ENCODE data around the gene NFKBIA.

NFKBIA gene

DNA sequence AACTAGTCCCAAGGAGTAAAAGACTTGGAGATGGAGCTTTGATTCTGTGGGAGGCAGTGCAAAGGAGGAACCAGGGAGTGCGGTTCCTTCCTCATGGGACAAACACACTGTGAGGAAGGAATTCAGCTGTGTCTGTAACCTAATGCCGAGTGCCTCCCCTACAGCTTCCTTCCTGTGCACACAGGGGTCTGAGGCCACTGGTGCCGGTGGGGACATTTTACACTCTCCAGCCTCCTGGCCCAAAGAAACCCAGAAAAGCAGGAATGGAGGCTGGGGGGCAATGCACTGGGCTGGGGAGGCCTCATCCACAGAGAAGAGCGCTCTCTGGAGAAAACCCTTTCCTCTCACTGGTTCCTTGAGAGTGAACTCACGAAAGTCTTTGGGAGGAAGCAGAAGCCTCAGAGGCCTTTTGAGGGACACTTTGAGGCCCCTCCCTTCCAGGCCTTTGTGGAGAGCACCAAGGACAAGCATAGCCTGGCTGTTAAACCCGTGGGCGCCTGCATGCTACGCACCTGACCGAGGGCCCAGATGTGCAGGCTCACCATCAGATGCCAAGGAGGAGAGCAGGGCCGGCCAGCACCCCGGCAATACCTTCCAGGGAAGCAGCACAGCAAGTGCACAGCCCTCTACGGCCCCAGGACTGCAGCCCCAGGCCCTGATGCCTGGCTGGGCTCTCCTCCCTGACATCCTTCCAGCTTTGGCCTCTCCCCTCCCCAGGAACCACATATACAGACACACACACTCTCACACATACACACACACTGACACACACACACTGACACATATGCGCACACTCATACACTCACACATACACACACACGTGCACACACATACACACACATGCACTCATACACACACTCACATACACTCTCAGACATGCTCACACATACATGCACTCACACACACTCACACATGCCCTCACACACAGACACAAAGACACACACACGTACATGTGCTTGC is 52.0 kb downstream of the NFKBIA start:
- Histone ChIP-seq H2BK15ac (ENCODE audit: low read length) (peak overlapping the region; percentile 50), H3K4ac (ENCODE audit: low read length) (no peak overlapping the region), H3K4me1 (ENCODE audit: control insufficient read depth in 2 of 2, insufficient read depth in 1 of 2, low read depth in 1 of 2, low read length in 2 of 2) (peaks cover 11 to 16% of the 10 kb centered on the region in 2 donors), H2BK12ac (ENCODE audit: low read length) (peak overlapping the region; percentile 84), H3K4me3 (ENCODE audit: low read length in 2 of 2) (no peak overlapping the region), H3K79me1 (ENCODE audit: low read depth, low read length) (peaks cover 4% of the 10 kb centered on the region), H4K91ac (ENCODE audit: low read depth, low read length, poor library complexity) (no peak overlapping the region), H2BK5ac (ENCODE audit: low read length) (no peak overlapping the region), H3K27ac (replicated peaks; ENCODE audit: low read length) (no peak overlapping the region), H2BK120ac (ENCODE audit: low read depth, low read length) (no peak overlapping the region), H3K4me2 (ENCODE audit: insufficient read depth, low read length, poor library complexity, severe bottlenecking) (no peak overlapping the region), H2AFZ (ENCODE audit: low read length) (peak overlapping the region; percentile 93), H3K27me3 (ENCODE audit: control insufficient read depth in 3 of 3, insufficient read depth in 3 of 3, low read depth in 1 of 3, low read length in 3 of 3) (no peaks in the 10 kb centered on the region), H3K9ac (ENCODE audit: low read depth, low read length, poor library complexity) (peak overlapping the region; percentile 26), H4K8ac (ENCODE audit: low read depth, low read length) (no peak overlapping the region), H3K36me3 (replicated peaks in 1 of 2; ENCODE audit: control insufficient read depth in 2 of 2, insufficient read depth in 2 of 2, low read length in 2 of 2) (no peaks in the 10 kb centered on the region), H3K14ac (ENCODE audit: low read length) (peak overlapping the region; percentile 92), H3K23ac (ENCODE audit: low read depth, low read length, poor library complexity) (peak overlapping the region; percentile 94), H3K18ac (ENCODE audit: low read length) (peak overlapping the region; percentile 92), H3K9me3 (replicated peaks in 1 of 2; ENCODE audit: control insufficient read depth in 2 of 2, insufficient read depth in 1 of 2, low read depth in 1 of 2, low read length in 2 of 2) (peaks cover 0 to 2% of the 10 kb centered on the region in 2 donors), H2AK5ac (ENCODE audit: low read depth, low read length) (no peak overlapping the region)
- WGBS, 2 donors (ENCODE audit: extremely low coverage in 2 of 2, insufficient read length in 2 of 2, insufficient replicate concordance in 1 of 2), result no CpG with 5 or more reads among the region's 15 CpGs
- DNase-seq (ENCODE audit: low spot score), result no peak

DNA sequence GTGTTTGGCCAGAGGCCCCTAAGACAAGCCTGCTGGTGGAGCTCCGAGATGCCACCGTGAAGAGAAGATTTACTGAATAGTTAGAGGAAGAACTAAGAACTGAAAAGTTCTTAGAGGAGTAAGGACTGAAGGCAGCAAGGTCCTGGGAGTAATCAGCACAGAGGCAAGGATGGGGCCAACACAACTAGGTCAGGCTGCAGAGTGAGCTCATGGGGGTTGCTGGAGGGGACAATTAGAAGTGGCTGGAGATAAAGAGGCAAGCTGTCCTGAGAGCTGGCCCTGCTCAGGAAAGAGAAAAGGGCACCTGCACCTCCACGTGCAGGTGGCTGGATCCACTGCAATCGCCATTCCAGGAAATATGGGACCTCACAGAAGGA is 52.7 kb downstream of the NFKBIA start:
- H3K27me3 ChIP-seq (ENCODE audit: control insufficient read depth in 3 of 3, insufficient read depth in 3 of 3, low read depth in 1 of 3, low read length in 3 of 3), result no peaks in the 10 kb centered on the region
- peaks cover 4% of the 10 kb centered on the region for H3K79me1 ChIP-seq (ENCODE audit: low read depth, low read length)
- no peak overlapping the region for H3K14ac ChIP-seq (ENCODE audit: low read length)
- peaks cover 16 to 22% of the 10 kb centered on the region in 2 donors for H3K4me1 ChIP-seq (ENCODE audit: control insufficient read depth in 2 of 2, insufficient read depth in 1 of 2, low read depth in 1 of 2, low read length in 2 of 2)
- H2BK120ac ChIP-seq (ENCODE audit: low read depth, low read length), result no peak overlapping the region
- no peak overlapping the region for H2BK12ac ChIP-seq (ENCODE audit: low read length)
- no peak for DNase-seq (ENCODE audit: low spot score)
- H4K8ac ChIP-seq (ENCODE audit: low read depth, low read length), result no peak overlapping the region
- H3K9ac ChIP-seq (ENCODE audit: low read depth, low read length, poor library complexity), result no peak overlapping the region
- H2AFZ ChIP-seq (ENCODE audit: low read length), result peak overlapping the region; percentile 93
- H3K4me2 ChIP-seq (ENCODE audit: insufficient read depth, low read length, poor library complexity, severe bottlenecking), result no peak overlapping the region
- H3K4ac ChIP-seq (ENCODE audit: low read length), result no peak overlapping the region
- H3K36me3 ChIP-seq (replicated peaks in 1 of 2; ENCODE audit: control insufficient read depth in 2 of 2, insufficient read depth in 2 of 2, low read length in 2 of 2), result no peaks in the 10 kb centered on the region
- peaks cover 0 to 2% of the 10 kb centered on the region in 2 donors for H3K9me3 ChIP-seq (replicated peaks in 1 of 2; ENCODE audit: control insufficient read depth in 2 of 2, insufficient read depth in 1 of 2, low read depth in 1 of 2, low read length in 2 of 2)
- peak overlapping the region; percentile 45 for H3K18ac ChIP-seq (ENCODE audit: low read length)
- no peak overlapping the region for H3K4me3 ChIP-seq (ENCODE audit: low read length in 2 of 2)
- H3K27ac ChIP-seq (replicated peaks; ENCODE audit: low read length), result no peak overlapping the region
- no peak overlapping the region for H2AK5ac ChIP-seq (ENCODE audit: low read depth, low read length)
- H4K91ac ChIP-seq (ENCODE audit: low read depth, low read length, poor library complexity), result no peak overlapping the region
- no peak overlapping the region for H2BK5ac ChIP-seq (ENCODE audit: low read length)
- H3K23ac ChIP-seq (ENCODE audit: low read depth, low read length, poor library complexity), result no peak overlapping the region
- H2BK15ac ChIP-seq (ENCODE audit: low read length), result no peak overlapping the region
- WGBS, 2 donors (ENCODE audit: extremely low coverage in 2 of 2, insufficient read length in 2 of 2, insufficient replicate concordance in 1 of 2), result no CpG with 5 or more reads among the region's 4 CpGs
